ENCODE measurements around the gene ST3GAL3. TPM values are rescaled to one million over a fixed set of nuclear protein-coding genes. Genes with fewer than 3 reads are reported as not detected.

Gene ST3GAL3
- total RNA-seq, 2 experiments from 2014 or later: 18.1 to 26.7 TPM

DNA sequence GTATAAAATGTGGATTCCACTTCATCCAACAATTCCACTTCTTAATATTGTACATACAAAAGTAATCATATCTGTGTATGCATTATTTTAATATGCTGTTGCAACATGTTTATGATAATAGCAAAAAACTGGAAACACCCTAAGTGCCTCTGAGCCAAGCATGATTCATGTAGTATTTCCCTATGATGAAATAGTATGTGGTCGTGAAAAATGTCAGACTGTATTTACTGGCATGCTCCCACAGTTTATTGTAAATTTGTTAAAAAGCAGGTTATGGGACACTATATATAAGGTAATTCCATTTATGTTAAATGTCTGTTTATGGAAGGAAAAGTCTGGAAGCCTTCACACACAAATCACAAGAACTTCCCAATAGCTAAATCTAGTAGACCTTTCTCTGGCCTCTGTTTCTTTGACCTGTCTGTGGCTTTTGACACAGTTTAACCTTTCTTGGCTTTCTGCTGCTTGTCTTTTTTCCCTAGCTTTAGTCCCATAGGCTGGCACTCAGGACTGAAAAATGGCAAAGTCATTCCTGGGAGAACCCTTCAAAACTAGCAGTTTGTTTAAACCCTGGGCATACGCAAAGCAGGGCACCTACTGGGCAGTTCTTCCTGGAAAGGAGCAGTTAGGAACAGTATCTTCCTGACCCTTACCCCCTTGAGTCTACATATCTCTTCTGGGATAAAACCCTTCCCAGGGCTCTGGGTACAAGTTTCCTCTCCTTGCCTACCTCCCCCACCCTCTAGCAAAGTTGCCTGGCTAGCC, 160.8 kb downstream of the ST3GAL3 start:
- Mint-ChIP-seq H3K27ac (no peak overlapping the region), H3K9me3 (ENCODE audit: low read depth) (no peaks in the 10 kb centered on the region), H3K27me3 (no peaks in the 10 kb centered on the region), H3K4me3 (no peak overlapping the region), H3K4me1 (peaks cover 21% of the 10 kb centered on the region), H3K36me3 (no peaks in the 10 kb centered on the region)
- DNase-seq (no peak), ATAC-seq (no peak)
- CTCF ChIA-PET: interaction anchor here (2.2 kb wide), 1 partner anchor 105 kb away, joined by 6 read pairs; no protein-coding TSS in a partner anchor

DNA sequence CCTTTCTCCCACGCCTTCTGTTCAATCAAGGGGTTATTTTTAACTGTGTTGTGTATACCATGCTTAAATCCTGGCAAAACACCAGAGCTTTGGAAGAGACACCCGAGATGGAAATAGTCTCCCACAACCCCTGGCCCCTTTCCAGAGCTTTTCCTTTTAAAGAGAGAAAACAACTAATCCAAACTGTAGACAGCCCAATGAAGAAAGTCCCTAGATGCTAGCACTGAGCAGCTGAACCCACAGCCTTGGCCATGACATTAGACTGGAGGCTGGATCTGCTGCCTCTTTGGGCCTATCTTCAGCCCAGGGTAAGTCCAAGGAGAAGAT, 161.4 kb downstream of the ST3GAL3 start:
- no peak for ATAC-seq
- Mint-ChIP-seq H3K36me3 (no peaks in the 10 kb centered on the region), H3K27ac (no peak overlapping the region), H3K27me3 (no peaks in the 10 kb centered on the region), H3K4me3 (no peak overlapping the region), H3K4me1 (peaks cover 21% of the 10 kb centered on the region), H3K9me3 (ENCODE audit: low read depth) (no peaks in the 10 kb centered on the region)
- CTCF ChIA-PET: interaction anchor here (2.2 kb wide), 1 partner anchor 105 kb away, joined by 6 read pairs; no protein-coding TSS in a partner anchor
- no peak for DNase-seq

DNA sequence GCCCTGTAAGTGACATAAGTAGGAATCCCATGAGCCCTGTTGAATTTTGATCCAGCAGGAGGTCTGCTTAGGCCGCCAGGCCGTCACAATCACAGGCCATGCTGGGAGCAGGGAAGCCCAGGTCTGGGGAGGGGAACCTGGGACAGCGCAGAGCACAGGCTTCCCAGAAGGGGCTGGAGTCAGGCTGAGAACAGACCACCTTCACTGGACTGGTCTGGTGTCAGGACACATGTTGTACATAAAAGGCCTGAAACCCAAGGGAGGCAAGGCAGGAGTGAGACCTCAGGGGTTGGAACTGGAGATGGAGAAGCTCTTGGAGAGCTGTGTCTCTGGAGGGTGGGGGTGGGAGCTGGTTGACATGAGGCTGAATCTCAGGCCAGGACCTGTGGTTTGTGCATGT, 163.0 kb downstream of the ST3GAL3 start:
- H3K36me3 Mint-ChIP-seq: no peaks in the 10 kb centered on the region
- H3K4me1 Mint-ChIP-seq: peaks cover 13% of the 10 kb centered on the region
- no peak overlapping the region for H3K27ac Mint-ChIP-seq
- H3K27me3 Mint-ChIP-seq: no peaks in the 10 kb centered on the region
- CTCF ChIA-PET: no interaction called here
- H3K4me3 Mint-ChIP-seq: no peak overlapping the region
- no peak for ATAC-seq
- no peak for DNase-seq
- H3K9me3 Mint-ChIP-seq (ENCODE audit: low read depth): no peaks in the 10 kb centered on the region

DNA sequence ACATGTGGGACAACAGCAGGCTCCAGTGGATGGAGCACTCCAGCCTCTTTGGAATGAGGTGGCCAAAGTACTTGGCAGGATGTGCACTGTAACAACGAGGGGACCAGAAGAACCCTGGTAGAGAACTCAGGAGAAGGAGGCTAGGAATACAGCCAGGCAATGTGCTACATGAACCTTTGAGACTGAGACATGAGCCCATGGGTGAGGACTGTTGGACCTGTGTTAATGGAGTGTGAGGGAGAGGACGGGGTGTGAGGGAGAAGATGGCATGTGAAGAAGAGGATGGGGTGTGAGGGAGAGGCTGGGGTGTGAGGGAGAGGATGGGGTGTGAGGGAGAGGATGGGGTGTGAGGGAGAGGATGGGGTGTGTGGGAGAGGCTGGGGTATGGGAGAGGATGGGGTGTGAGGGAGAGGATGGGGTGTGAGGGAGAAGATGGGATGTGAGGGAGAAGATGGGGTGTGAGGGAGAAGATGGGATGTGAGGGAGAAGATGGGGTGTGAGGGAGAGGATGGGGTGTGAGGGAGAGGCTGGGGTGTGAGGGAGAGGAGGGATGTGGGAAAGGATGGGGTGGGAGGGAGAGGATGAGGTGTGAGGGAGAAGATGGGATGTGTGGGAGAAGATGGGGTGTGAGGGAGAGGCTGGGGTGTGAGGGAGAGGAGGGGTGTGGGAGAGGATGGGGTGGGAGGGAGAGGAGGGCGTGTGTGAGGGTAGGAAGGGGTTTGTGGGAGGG, 164.0 kb downstream of the ST3GAL3 start:
- peaks cover 2% of the 10 kb centered on the region for H3K36me3 Mint-ChIP-seq
- no peak overlapping the region for H3K4me3 Mint-ChIP-seq
- H3K27ac Mint-ChIP-seq: no peak overlapping the region
- CTCF ChIA-PET: no interaction called here
- no peaks in the 10 kb centered on the region for H3K27me3 Mint-ChIP-seq
- peaks cover 2% of the 10 kb centered on the region for H3K4me1 Mint-ChIP-seq
- DNase-seq (no peak), ATAC-seq (no peak)
- no peaks in the 10 kb centered on the region for H3K9me3 Mint-ChIP-seq (ENCODE audit: low read depth)

DNA sequence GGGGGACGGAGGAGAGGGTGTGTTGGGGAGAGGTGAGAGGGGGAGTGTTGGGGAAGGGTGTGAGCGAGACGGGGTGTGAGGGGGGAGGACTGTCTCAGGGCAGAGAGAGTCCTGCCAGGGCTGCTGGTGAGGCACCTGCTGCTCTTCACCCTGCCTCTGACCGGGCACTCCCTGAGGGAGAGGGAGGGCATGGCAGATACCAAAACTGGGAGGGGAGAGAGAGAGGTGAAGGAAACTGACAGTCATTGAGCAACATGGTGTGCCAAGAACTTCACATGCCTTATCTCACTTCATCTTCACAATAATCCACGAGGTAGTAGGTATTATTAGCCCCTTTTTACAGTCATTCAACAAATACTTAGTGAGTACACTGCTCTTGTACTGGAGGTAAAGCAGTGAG, 164.9 kb downstream of the ST3GAL3 start:
- DNase-seq (no peak), ATAC-seq (no peak)
- CTCF ChIA-PET: no interaction called here
- H3K4me1 Mint-ChIP-seq: no peaks in the 10 kb centered on the region
- no peak overlapping the region for H3K27ac Mint-ChIP-seq
- no peaks in the 10 kb centered on the region for H3K27me3 Mint-ChIP-seq
- H3K4me3 Mint-ChIP-seq: no peak overlapping the region
- H3K36me3 Mint-ChIP-seq: peaks cover 2% of the 10 kb centered on the region
- H3K9me3 Mint-ChIP-seq (ENCODE audit: low read depth): no peaks in the 10 kb centered on the region

DNA sequence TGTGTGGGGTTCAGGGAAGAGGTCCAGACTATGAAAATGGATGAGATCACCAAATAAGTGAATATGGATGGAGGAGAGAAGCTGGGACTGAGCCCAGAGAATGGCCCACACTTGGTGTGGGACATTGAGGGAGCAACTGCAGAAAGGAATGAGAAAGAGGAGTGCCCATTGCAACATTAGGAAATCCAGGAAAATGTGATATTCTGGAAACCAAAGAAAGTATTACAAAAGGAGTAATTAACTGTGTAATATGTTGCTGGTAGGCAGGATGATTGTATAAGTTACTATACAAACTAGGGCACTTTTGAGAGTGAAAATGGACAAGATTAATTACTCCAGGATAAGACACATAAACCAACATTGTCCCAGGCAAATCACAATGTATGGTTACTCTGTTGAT, 166.5 kb downstream of the ST3GAL3 start:
- Mint-ChIP-seq H3K9me3 (ENCODE audit: low read depth) (no peaks in the 10 kb centered on the region), H3K27ac (no peak overlapping the region), H3K4me3 (no peak overlapping the region), H3K4me1 (no peaks in the 10 kb centered on the region), H3K27me3 (no peaks in the 10 kb centered on the region), H3K36me3 (peaks cover 2% of the 10 kb centered on the region)
- DNase-seq (no peak), ATAC-seq (no peak)
- CTCF ChIA-PET: no interaction called here

DNA sequence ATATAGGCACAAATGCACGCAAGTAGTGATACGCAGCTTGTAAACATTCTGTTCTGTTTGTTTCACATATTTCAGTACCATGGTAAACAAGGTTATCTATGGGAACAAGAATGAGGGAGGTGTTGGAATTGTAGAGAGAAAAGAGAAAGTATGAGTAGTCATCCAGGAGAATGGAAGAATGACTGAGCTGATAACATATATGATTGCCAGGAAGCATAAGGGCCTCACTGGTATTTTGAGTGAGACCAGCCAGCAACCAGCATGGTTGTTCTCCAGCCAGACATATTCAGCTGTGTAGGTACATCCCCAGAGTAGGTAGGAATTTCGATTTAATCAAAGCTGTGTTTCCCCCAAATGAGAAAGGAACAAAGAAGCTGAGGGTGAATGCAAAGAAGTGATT, 167.4 kb downstream of the ST3GAL3 start:
- ATAC-seq (no peak), DNase-seq (no peak)
- Mint-ChIP-seq H3K9me3 (ENCODE audit: low read depth) (no peaks in the 10 kb centered on the region), H3K27me3 (no peaks in the 10 kb centered on the region), H3K36me3 (peaks cover 2% of the 10 kb centered on the region), H3K4me1 (no peaks in the 10 kb centered on the region), H3K4me3 (no peak overlapping the region), H3K27ac (no peak overlapping the region)
- CTCF ChIA-PET: no interaction called here

DNA sequence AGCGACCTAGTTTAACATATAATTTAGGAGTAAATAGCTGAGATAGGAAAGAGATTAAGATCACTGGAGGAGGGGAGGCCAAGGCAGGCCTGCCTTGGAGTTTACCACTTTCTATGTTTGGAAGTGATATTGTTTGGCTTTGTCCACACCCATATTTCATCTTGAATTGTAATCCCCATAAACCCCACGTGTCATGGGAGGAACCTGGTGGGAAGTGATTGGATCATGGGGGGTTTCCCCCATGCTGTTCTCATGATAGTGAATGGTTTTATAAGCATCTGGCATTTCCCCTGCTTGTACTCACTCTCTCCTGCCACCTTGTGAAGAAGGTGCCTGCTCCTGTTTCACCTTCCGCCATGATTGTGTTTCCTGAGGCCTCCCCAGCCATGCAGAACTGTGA, 168.0 kb downstream of the ST3GAL3 start:
- H3K9me3 Mint-ChIP-seq (ENCODE audit: low read depth): no peaks in the 10 kb centered on the region
- no peak overlapping the region for H3K27ac Mint-ChIP-seq
- H3K4me3 Mint-ChIP-seq: no peak overlapping the region
- no peak for ATAC-seq
- peaks cover 2% of the 10 kb centered on the region for H3K36me3 Mint-ChIP-seq
- H3K27me3 Mint-ChIP-seq: no peaks in the 10 kb centered on the region
- no peaks in the 10 kb centered on the region for H3K4me1 Mint-ChIP-seq
- DNase-seq: no peak
- CTCF ChIA-PET: interaction anchor here (1.2 kb wide), 1 partner anchor 13 kb away, joined by 3 read pairs; no protein-coding TSS in a partner anchor

DNA sequence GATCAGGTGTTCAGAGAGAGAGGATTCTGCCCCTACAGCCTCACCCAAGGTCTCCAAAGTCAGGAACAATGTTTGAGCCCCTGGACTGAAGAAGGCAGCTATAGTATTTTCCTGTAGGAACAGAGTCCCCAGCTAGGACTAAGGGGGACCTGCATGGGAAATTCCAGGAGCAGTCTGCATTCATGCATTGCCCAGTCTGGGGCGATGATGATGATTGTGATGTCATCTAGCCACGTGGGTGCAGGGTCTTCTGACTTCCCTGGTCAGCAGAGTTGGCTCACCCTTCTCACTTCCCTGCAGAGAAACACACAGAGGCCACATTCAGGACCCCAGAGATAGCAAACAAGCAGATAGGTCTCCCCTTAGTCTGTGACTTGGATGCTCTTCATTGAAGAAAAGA, 169.8 kb downstream of the ST3GAL3 start:
- Mint-ChIP-seq H3K4me3 (no peak overlapping the region), H3K9me3 (ENCODE audit: low read depth) (no peaks in the 10 kb centered on the region), H3K27me3 (no peaks in the 10 kb centered on the region), H3K36me3 (peaks cover 2% of the 10 kb centered on the region), H3K4me1 (no peaks in the 10 kb centered on the region), H3K27ac (no peak overlapping the region)
- CTCF ChIA-PET: interaction anchor here (1.0 to 1.1 kb wide), 2 partner anchors 57 to 114 kb away, joined by 3 read pairs; no protein-coding TSS in a partner anchor
- no peak for ATAC-seq
- DNase-seq: no peak

DNA sequence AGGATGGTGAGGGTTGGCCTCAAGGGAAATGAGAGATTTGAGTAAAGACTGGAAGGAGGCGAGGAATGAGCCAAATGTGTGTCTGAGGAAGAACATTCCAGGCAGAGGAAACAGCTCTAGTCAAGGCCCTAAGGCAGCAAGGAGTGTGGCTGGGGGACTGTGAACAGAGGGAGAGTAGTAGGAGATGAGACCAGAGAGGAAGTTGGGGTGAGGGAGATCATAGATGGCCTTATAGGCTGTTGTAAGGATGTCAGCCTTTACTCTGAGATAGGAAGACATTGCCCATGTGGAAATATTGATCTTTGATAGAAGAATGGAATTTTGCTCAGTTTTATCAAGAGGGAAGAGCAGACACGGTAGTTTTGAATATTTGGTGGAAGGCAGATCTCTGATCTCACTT, 171.1 kb downstream of the ST3GAL3 start:
- H3K4me3 Mint-ChIP-seq: no peak overlapping the region
- no peaks in the 10 kb centered on the region for H3K27me3 Mint-ChIP-seq
- H3K4me1 Mint-ChIP-seq: no peaks in the 10 kb centered on the region
- peak; percentile 45 for ATAC-seq
- CTCF ChIA-PET: no interaction called here
- DNase-seq: no peak
- peaks cover 2% of the 10 kb centered on the region for H3K36me3 Mint-ChIP-seq
- H3K9me3 Mint-ChIP-seq (ENCODE audit: low read depth): no peaks in the 10 kb centered on the region
- no peak overlapping the region for H3K27ac Mint-ChIP-seq

DNA sequence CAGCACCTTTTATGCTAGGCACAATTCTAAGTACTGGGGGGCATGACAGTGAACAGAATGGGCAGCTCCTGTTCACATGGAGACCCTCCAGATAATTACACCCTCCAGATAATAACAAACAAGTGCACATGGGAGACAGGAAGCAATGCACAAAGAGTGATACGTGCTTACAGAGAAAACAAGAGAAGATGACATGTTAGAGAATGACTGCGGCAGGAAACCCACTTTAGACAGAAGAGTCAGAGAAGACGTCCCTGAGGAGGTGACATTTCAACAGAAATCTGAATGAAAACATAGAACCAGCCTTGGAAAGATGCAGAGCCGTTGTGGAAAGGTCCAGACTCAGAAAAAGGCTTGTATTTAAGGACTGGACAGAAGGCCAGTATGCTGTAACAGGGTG, 171.5 kb downstream of the ST3GAL3 start:
- H3K4me3 Mint-ChIP-seq: no peak overlapping the region
- no peak overlapping the region for H3K27ac Mint-ChIP-seq
- no peak for DNase-seq
- H3K36me3 Mint-ChIP-seq: peaks cover 2% of the 10 kb centered on the region
- H3K4me1 Mint-ChIP-seq: no peaks in the 10 kb centered on the region
- H3K27me3 Mint-ChIP-seq: no peaks in the 10 kb centered on the region
- peak; percentile 75 for ATAC-seq
- no peaks in the 10 kb centered on the region for H3K9me3 Mint-ChIP-seq (ENCODE audit: low read depth)
- CTCF ChIA-PET: no interaction called here

DNA sequence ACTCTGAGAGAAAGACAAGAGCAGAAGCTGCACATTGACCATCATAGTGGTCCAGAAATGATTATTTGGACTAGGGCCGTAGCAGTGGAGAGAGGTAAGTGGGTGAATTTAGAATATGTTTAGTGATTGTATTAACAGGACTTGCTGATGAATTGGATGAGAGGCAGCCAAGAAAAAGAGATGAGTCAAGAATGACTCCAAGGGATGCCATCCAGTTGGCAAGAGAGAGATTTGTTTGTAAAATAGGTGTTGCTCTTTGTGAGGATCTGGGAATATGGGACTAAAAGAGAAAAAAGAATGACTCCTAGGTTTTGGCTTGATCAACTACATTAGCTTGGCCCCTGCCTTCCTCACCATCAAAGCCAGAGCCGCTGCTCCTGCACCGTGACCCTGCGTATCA, 172.1 kb downstream of the ST3GAL3 start:
- ATAC-seq: no peak

DNA sequence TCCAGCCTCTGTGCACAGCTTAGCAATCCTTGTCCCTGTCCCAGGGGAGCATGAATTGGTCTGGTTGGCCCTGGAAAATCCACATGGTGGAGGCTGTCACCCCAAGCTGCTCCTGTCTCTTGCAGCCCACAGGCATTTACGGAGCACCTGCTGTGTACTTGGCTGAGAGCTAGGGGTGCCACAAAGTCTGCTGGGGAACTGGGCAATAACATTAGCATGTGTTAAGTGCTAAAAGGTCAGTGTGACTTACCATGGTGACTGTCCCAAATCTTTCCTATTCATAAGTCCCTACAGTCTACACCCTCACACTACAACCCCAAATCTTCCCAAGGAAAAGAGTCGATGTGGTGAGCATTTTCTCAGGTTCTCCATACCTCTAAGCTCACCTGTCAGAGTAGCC, 172.7 kb downstream of the ST3GAL3 start:
- Mint-ChIP-seq H3K27me3 (no peaks in the 10 kb centered on the region), H3K27ac (no peak overlapping the region), H3K9me3 (ENCODE audit: low read depth) (no peaks in the 10 kb centered on the region), H3K36me3 (peaks cover 2% of the 10 kb centered on the region), H3K4me3 (no peak overlapping the region), H3K4me1 (no peaks in the 10 kb centered on the region)
- no peak for ATAC-seq
- CTCF ChIA-PET: interaction anchor here (1.3 kb wide), 1 partner anchor 116 kb away, joined by 3 read pairs; no protein-coding TSS in a partner anchor
- no peak for DNase-seq

More for the DNA sequence above, 172.1 kb downstream of the ST3GAL3 start:
- H3K36me3 Mint-ChIP-seq: peaks cover 2% of the 10 kb centered on the region
- DNase-seq: no peak
- H3K4me3 Mint-ChIP-seq: no peak overlapping the region
- H3K27me3 Mint-ChIP-seq: no peaks in the 10 kb centered on the region
- no peak overlapping the region for H3K27ac Mint-ChIP-seq
- no peaks in the 10 kb centered on the region for H3K4me1 Mint-ChIP-seq
- no peaks in the 10 kb centered on the region for H3K9me3 Mint-ChIP-seq (ENCODE audit: low read depth)
- CTCF ChIA-PET: interaction anchor here (1.3 kb wide), 1 partner anchor 115 kb away, joined by 3 read pairs; no protein-coding TSS in a partner anchor

DNA sequence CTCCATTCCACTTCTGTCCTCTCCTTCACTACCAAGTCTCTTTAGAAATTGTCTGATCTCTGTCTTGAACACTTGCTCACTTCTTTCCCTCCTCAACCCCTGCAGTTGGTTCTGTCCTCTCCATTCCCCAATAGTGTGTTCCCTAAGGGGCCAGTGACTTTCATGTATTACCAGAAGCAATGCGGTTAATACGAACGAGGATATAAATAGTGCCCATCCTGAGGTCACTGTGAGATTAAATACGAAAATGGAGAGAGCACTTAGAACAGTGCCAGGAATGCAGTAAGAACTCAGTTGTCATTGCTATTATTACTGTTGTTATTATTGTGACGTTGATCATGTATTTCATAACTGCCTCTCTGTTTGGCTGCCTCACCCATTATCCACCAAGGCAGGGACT, 173.3 kb downstream of the ST3GAL3 start:
- DNase-seq (no peak), ATAC-seq (no peak)
- peaks cover under 1% of the 10 kb centered on the region for H3K36me3 Mint-ChIP-seq
- H3K4me1 Mint-ChIP-seq: no peaks in the 10 kb centered on the region
- no peak overlapping the region for H3K27ac Mint-ChIP-seq
- H3K9me3 Mint-ChIP-seq (ENCODE audit: low read depth): no peaks in the 10 kb centered on the region
- CTCF ChIA-PET: interaction anchor here (1.3 kb wide), 1 partner anchor 117 kb away, joined by 3 read pairs; no protein-coding TSS in a partner anchor
- no peaks in the 10 kb centered on the region for H3K27me3 Mint-ChIP-seq
- no peak overlapping the region for H3K4me3 Mint-ChIP-seq

All from activated CD8-positive, alpha-beta memory T cell treated with anti-CD3 and anti-CD28 coated beads, Interleukin-2, amount 10 ng/mL, durations not matched to agents 7 days and 5 days (primary cell).